Progenitor cell of endocrine pancreas (in vitro differentiated cells): ENCODE results near the gene MRPL38. TPM values are rescaled to one million over a fixed set of nuclear protein-coding genes. Genes with fewer than 3 reads are reported as not detected.
"Not testable (repeated sequence)": the region's sequence is repeated elsewhere in the genome, so short reads cannot be mapped to it uniquely, and the experiment has no call there.

Source experiments
- DNase-seq: peaks from one replicate; pipeline ENCODE4 v3.0.0; 2021; ENCODE audit warnings: low spot score; ENCODE audit not compliant: unreplicated experiment
- H3K27ac Mint-ChIP-seq: 2 replicates; pipeline ENCODE4 v1.8.0; 2021; ENCODE audit warnings: mild to moderate bottlenecking, moderate library complexity, mixed read lengths
- H3K27me3 Mint-ChIP-seq: 2 replicates; pipeline ENCODE4 v1.8.0; 2021; ENCODE audit warnings: mixed read lengths
- H3K36me3 Mint-ChIP-seq: 2 replicates; pipeline ENCODE4 v1.8.0; 2022; ENCODE audit warnings: mixed read lengths; ENCODE audit not compliant: insufficient read depth
- H3K4me1 Mint-ChIP-seq: 2 replicates; pipeline ENCODE4 v1.8.0; 2021; ENCODE audit warnings: low read depth, mixed read lengths
- H3K4me3 Mint-ChIP-seq: 2 replicates; pipeline ENCODE4 v1.8.0; 2021; ENCODE audit warnings: low read depth, mild to moderate bottlenecking, moderate library complexity, mixed read lengths
- H3K9me3 Mint-ChIP-seq: 2 replicates; pipeline ENCODE4 v1.8.0; 2021; ENCODE audit warnings: low read depth, mixed read lengths
- CTCF ChIP-seq: fragments of 200-600 bp; sonication (generic); IDR thresholded peaks from one replicate; pipeline ENCODE4 v1.5.0; 2021; ENCODE audit warnings: antibody characterized with exemption, mild to moderate bottlenecking; ENCODE audit not compliant: unreplicated experiment
- total RNA-seq: library from RNA; stranded (reverse); gene quantifications from 2 replicates; pipeline ENCODE4 v1.2.1, GENCODE V29; 2021

MRPL38 gene
- total RNA-seq, 1 donor from 2014 or later, result 82.7 TPM

GRCh38 chr17:75854881-75855309 is 49.8 kb downstream of the MRPL38 start:
- Mint-ChIP-seq H3K36me3 (no peaks in the 10 kb centered on the region), H3K27ac (no peak overlapping the region), H3K4me1 (peaks cover 11% of the 10 kb centered on the region), H3K27me3 (no peaks in the 10 kb centered on the region), H3K4me3 (no peak overlapping the region), H3K9me3 (no peaks in the 10 kb centered on the region)
- no peak for DNase-seq
- TF ChIP-seq CTCF, result no peak

GRCh38 chr17:75854101-75854748 is 50.5 kb downstream of the MRPL38 start:
- Mint-ChIP-seq H3K36me3 (no peaks in the 10 kb centered on the region), H3K27me3 (no peaks in the 10 kb centered on the region), H3K9me3 (no peaks in the 10 kb centered on the region), H3K4me1 (peaks cover 11% of the 10 kb centered on the region), H3K27ac (no peak overlapping the region), H3K4me3 (no peak overlapping the region)
- TF ChIP-seq CTCF, result no peak
- no peak for DNase-seq

- Mint-ChIP-seq H3K4me3 (peak overlapping the region; percentile 37), H3K36me3 (peaks cover under 1% of the 10 kb centered on the region), H3K9me3 (no peaks in the 10 kb centered on the region), H3K4me1 (peaks cover 11% of the 10 kb centered on the region), H3K27me3 (no peaks in the 10 kb centered on the region), H3K27ac (no peak overlapping the region)
- no peak for DNase-seq
- no peak for TF ChIP-seq CTCF
Observed at GRCh38 chr17:75853433-75853832, 51.3 kb downstream of the MRPL38 start.

- H3K4me3 Mint-ChIP-seq, DNase-seq, H3K27me3 Mint-ChIP-seq, H3K9me3 Mint-ChIP-seq, H3K36me3 Mint-ChIP-seq, H3K27ac Mint-ChIP-seq: not testable (repeated sequence)
- H3K4me1 Mint-ChIP-seq, result peaks cover 11% of the 10 kb centered on the region
Observed at GRCh38 chr17:75851693-75851991, 53.0 kb downstream of the MRPL38 start.

- no peaks in the 10 kb centered on the region for H3K27me3 Mint-ChIP-seq
- DNase-seq, result no peak
- no peak overlapping the region for H3K4me3 Mint-ChIP-seq
- no peak overlapping the region for H3K27ac Mint-ChIP-seq
- H3K9me3 Mint-ChIP-seq, result no peaks in the 10 kb centered on the region
- TF ChIP-seq CTCF, result no peak
- peaks cover 5% of the 10 kb centered on the region for H3K36me3 Mint-ChIP-seq
- H3K4me1 Mint-ChIP-seq, result peaks cover 7% of the 10 kb centered on the region
Observed at GRCh38 chr17:75850928-75851692, 53.6 kb downstream of the MRPL38 start.

GRCh38 chr17:75849724-75850123 is 55.0 kb downstream of the MRPL38 start:
- no peak for TF ChIP-seq CTCF
- DNase-seq, result no peak
- H3K9me3 Mint-ChIP-seq, result no peaks in the 10 kb centered on the region
- H3K4me1 Mint-ChIP-seq, result peaks cover 16% of the 10 kb centered on the region
- H3K36me3 Mint-ChIP-seq, result peaks cover 6% of the 10 kb centered on the region
- H3K27me3 Mint-ChIP-seq, result no peaks in the 10 kb centered on the region
- no peak overlapping the region for H3K27ac Mint-ChIP-seq
- H3K4me3 Mint-ChIP-seq, result no peak overlapping the region
